Tibial nerve (tissue), 4 donors: ENCODE data around the gene FAM184A.

Experiments used
- EP300 ChIP-seq, 2 donors: sonication (generic); formaldehyde crosslinking; IDR thresholded peaks; one replicate each; pipeline ENCODE4 v1.6.1; 2017; ENCODE audit warnings: antibody characterized with exemption in 2 of 2, mild to moderate bottlenecking in 1 of 2
- POLR2A ChIP-seq, 2 donors: fragments of 450-650 bp; IDR thresholded peaks; one replicate each; pipeline ENCODE4 v1.6.1; 2017; ENCODE audit warnings: antibody characterized with exemption in 2 of 2, mild to moderate bottlenecking in 2 of 2, moderate library complexity in 2 of 2
- TF ChIP-seq, protein P1 (sequence below), 5 experiments: fragments of 200-600 bp in 3 of 5; fragments of 450-650 bp in 2 of 5; sonication (generic) in 3 of 5; IDR thresholded peaks; one replicate each; pipeline ENCODE4 v1.5.1; 2016 to 2019; ENCODE audit warnings: antibody characterized with exemption in 5 of 5, mild to moderate bottlenecking in 3 of 5, moderate library complexity in 2 of 5

DNA sequence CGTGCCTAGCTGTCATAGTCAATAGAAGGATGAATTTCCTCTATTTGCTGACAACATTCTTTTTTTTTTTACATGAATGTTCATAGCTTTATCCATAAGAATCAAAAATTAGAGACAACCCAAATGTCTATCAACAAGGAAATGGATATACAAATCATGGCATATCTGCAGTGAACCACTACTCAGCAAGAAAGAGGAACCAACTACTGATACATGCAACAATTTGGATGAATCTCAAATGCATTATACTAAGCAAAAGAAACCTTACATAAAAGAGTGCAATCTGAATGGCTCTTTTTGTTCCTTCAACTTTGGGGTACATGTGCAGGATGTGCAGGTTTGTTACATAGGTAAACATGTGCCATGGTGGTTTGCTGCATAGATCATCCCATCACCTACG, 125.8 kb downstream of the FAM184A start:
- TF ChIP-seq POLR2A (IDR thresholded peaks at IDR 0.05) (no peak), EP300 (IDR thresholded peaks at IDR 0.05) (no peak)
- TF ChIP-seq, protein P1, sequence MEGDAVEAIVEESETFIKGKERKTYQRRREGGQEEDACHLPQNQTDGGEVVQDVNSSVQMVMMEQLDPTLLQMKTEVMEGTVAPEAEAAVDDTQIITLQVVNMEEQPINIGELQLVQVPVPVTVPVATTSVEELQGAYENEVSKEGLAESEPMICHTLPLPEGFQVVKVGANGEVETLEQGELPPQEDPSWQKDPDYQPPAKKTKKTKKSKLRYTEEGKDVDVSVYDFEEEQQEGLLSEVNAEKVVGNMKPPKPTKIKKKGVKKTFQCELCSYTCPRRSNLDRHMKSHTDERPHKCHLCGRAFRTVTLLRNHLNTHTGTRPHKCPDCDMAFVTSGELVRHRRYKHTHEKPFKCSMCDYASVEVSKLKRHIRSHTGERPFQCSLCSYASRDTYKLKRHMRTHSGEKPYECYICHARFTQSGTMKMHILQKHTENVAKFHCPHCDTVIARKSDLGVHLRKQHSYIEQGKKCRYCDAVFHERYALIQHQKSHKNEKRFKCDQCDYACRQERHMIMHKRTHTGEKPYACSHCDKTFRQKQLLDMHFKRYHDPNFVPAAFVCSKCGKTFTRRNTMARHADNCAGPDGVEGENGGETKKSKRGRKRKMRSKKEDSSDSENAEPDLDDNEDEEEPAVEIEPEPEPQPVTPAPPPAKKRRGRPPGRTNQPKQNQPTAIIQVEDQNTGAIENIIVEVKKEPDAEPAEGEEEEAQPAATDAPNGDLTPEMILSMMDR (IDR thresholded peaks at IDR 0.05), result no peak
